Stimulated activated CD8-positive, alpha-beta memory T cell treated with anti-CD3 and anti-CD28 coated beads, Interleukin-4, amount 100 ng/mL, for 24 hours (primary cell): ENCODE measurements around the gene CEACAM7.
"Not testable (repeated sequence)": the region's sequence is repeated elsewhere in the genome, so short reads cannot be mapped to it uniquely, and the experiment has no call there.

Source experiments
- DNase-seq: peaks from one replicate; pipeline ENCODE4 v3.0.0-alpha.2; 2020; ENCODE audit warnings: low read depth

Gene CEACAM7

DNA sequence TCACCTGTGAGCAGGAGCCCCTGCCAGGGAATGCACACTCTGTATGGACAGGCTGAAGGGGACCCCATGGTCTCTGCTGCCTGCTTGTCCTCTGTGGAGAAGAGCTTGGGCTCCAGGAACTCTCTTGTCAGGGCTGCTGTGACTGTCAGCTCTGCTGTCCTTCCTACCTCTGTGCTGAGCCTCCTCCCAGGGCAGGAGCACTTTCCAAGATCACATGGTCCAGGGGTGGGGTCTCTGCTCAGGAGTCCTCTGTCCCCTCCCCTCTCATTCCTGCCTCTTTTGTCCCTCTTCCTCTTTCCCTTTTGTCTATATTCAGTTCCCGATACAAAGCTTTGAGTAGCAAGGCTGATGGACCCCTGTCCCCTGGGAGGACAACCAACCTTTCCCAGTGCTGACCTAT lies at the start of gene CEACAM7:
Gene CEACAM7, minus strand, starts transcription at position 173 of the 400 bp plus-strand sequence. Its CDS starts 105 bp downstream, at position 68.
- no peak for DNase-seq

DNA sequence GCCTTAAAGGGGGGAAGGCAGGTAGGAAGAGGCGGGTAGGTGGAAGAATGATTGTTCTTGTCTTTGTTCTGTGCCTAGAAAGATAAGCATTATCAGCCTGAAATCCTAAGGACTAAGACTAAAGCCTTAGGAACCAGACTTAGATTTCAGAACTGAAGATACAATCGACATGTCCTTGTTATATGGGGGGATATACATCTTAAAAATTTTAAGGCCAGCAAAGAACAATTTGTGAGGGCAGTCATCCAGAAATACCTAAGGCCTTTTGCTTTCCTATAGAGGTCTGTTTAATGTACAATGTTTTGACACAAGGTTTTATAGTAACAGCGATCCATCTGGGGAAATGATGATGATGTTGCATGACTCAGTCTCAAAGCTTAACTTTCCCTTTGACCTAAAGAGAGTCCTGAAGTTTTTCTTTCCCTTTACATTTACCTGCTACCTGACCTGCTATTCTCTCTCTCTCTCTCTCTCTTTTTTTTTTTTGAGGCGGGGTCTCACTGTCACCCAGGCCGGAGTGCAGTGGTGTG lies 47.1 kb upstream of the CEACAM7 start:
- no peak for DNase-seq

DNA sequence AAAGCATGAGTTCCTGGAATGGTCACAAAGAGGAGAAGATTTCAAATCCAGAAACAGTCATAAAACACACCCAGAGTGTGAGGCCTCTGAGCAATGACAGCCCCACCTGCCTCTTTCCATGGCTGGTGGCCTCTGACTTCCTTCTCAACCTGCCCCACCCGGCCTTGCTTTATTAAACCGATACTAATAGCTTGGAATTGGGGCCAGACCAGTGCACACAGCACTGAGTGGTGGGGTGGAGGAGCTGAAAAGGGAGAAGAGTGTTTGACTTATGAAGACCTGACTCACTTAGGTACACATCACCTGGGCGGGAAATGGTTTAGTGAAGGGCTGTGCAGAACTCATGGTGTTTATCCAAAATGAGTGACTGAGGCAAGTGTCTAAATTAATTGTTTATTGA lies 46.5 kb upstream of the CEACAM7 start:
- DNase-seq: no peak

DNA sequence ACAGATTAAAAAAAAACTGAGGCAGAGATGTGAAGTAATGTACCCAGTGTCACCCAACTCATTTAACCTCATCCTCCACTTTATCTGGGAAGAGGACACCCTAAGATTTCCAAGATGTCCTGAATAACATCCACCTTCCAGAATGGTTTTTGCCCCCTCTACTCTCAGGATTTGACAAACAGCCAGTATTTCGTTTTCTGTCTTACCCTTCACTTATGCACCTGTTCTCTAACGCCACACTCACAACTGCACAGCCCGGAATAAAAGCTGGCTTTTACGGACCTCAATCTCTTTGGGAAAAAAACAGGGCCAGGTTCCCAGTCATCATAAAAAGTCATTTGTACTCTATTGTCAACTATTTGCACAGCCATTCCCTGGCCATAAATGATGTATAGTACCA lies 46.1 kb upstream of the CEACAM7 start:
- no peak for DNase-seq

DNA sequence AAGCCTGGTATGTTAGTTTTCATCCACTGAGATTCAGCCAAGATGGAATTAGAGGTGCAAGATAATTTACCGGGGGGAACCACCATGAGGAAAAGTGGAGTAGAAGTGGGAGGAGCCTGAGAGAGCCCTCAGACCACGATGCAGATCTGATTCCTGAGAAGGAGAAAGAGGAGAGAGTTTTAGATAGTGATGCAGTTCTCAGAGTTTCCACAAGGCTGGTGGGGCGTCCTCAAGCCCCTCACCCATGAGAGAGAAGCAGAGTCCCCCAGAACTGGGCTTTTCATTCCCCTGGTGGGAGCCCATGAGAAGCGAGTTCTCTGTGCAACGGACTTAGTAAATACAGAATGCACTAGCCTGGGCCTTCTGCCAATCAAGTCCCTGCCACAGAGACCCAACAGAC lies 38.4 kb upstream of the CEACAM7 start:
- no peak for DNase-seq

DNA sequence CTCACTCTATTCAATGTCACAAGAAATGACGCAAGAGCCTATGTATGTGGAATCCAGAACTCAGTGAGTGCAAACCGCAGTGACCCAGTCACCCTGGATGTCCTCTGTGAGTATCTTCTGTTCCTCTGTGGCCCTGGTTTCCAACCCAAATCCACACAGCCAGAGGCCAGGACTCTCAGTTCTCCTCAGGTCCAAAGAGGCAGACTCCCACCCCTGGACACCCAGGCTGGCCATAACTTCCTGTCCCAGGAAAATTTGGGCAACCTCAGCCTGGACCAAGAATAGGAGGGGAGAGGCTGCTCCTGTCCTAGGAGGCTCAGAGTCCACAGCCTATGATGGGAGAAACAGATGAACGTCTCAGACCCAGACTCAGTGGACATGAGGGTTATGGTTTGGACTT lies 32.0 kb upstream of the CEACAM7 start:
- no peak for DNase-seq

DNA sequence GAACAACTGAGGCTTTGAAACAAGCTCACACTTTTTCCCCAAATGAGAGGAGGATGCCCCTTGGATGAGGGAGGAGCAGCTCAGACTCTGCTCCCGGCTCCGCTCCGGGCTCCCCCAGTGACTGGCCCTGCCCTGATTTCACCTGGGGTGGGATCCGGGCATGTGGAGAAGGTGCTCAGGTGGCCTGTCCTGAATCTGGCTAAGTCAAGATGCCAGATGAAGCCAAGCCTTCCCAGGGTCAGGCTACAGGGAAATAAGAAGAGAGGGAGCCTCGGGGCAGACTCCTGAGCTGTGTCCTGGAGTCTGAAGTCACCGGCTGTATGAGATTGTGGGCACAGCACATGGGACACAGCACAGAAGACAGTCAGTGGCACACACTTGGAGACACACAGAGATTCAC lies 30.7 kb upstream of the CEACAM7 start:
- DNase-seq: no peak

DNA sequence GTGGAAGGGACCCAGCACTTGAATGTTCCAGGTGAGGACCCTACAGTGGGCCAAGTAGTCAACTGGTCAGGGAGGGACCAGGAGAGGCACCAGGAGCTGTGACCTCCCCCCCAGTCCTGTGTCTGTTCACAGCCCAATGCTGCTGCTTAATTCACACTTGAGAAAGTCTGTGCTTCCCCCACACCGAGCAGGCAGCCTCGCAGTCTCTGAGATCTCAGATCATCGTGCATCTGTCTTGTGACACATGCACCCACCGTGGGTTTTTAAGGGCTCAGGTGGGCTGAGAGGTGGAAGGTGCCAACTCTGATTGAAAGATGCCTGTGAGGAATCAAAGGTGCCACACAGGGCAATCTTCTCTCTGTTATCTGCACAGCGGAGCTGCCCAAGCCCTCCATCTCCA lies 26.5 kb upstream of the CEACAM7 start:
- no peak for DNase-seq

DNA sequence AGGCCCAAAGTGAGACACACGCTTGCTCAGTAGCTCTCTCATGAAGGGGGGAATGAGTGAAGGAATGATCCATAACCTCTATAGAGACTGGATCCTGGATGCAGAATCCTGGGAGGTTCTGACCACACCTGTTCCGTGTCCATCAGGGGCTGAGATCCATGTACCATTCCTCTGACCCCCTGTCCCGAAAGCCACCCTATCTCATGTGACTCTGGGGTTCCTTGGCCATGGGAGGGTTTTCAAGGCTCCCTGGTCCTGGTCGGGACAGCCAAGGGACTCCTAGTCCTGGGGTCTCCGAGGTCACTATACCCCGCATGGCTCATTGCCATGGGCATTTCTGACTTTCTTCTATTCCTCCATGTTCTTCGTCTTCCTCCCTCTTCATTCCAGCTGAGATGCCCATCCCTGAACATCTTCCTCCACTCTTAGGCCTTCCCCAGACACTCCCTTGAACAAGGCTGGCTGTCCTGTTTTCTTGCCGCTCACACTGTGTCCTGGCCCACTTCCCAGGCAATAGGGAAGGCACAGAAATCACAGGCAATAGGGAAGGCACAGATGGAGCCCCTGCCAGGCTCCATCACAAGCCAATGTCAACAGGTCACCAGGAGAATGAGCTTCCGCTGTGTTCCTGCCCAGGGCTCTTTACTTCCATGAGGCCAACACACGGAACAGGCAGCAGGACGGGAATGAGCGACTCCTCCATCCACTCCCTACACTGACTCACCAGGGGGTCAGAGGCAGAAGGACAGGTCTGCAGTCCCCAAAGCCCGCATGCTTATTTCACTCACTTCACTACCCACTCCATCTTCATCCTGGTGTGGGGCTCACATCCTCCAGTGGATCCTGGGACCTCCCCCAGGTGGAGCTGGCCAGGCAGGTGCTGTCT lies 23.5 kb upstream of the CEACAM7 start:
- DNase-seq: no peak

DNA sequence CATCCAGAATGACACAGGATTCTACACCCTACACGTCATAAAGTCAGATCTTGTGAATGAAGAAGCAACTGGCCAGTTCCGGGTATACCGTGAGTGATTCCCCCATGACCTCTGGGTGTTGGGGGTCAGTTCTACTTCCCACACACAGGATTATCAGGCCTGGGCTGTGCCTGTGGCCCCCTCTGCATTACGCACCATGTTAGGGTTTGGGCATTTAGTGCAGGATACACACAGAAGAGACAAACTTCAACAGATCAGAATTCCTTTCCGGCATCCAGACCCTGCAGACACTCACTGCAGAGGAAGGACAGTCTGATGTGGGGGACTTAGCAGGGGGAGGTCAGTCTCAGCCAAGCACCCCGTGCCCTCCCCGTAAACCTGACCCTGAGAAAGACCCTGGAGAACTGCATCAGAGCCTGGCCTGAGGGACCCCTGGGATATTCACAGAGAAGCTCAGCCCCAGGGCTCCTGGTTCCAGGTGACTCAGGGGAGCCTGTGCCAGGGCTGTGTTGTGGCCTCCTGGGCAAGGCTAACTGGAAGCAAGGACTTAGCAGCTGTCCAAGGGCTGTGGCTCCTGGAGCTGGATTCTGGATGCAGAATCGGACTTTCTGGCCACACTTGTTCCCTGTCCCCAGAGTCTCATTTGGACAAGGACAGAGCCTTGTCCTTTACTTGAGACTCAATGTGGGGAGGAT lies 22.0 kb upstream of the CEACAM7 start:
- DNase-seq: no peak

DNA sequence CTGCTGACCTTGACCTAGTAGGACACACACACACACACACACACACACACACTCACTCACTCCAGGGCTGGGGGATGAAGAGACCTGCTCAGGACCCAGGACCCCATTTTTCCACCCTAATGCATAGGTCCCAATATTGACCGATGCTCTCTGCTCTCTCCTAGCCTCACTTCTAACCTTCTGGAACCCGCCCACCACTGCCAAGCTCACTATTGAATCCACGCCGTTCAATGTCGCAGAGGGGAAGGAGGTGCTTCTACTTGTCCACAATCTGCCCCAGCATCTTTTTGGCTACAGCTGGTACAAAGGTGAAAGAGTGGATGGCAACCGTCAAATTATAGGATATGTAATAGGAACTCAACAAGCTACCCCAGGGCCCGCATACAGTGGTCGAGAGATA lies 21.4 kb upstream of the CEACAM7 start:
- not testable (repeated sequence) for DNase-seq

DNA sequence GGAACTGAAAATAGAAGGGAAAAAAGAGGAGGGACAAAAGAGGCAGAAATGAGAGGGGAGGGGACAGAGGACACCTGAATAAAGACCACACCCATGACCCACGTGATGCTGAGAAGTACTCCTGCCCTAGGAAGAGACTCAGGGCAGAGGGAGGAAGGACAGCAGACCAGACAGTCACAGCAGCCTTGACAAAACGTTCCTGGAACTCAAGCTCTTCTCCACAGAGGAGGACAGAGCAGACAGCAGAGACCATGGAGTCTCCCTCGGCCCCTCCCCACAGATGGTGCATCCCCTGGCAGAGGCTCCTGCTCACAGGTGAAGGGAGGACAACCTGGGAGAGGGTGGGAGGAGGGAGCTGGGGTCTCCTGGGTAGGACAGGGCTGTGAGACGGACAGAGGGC lies 20.4 kb upstream of the CEACAM7 start, which contains the start of gene CEACAM5:
Gene CEACAM5, plus strand, starts transcription at position 146 of the 400 bp plus-strand sequence. Its CDS starts 106 bp downstream, at position 252.
- no peak for DNase-seq

DNA sequence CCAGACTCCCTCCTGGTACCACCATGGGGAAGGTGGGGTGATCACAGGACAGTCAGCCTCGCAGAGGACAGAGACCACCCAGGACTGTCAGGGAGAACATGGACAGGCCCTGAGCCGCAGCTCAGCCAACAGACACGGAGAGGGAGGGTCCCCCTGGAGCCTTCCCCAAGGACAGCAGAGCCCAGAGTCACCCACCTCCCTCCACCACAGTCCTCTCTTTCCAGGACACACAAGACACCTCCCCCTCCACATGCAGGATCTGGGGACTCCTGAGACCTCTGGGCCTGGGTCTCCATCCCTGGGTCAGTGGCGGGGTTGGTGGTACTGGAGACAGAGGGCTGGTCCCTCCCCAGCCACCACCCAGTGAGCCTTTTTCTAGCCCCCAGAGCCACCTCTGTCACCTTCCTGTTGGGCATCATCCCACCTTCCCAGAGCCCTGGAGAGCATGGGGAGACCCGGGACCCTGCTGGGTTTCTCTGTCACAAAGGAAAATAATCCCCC lies 19.9 kb upstream of the CEACAM7 start:
- DNase-seq: no peak

DNA sequence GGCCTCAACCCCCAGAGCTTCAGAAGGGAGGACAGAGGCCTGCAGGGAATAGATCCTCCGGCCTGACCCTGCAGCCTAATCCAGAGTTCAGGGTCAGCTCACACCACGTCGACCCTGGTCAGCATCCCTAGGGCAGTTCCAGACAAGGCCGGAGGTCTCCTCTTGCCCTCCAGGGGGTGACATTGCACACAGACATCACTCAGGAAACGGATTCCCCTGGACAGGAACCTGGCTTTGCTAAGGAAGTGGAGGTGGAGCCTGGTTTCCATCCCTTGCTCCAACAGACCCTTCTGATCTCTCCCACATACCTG lies 19.4 kb upstream of the CEACAM7 start:
- no peak for DNase-seq

DNA sequence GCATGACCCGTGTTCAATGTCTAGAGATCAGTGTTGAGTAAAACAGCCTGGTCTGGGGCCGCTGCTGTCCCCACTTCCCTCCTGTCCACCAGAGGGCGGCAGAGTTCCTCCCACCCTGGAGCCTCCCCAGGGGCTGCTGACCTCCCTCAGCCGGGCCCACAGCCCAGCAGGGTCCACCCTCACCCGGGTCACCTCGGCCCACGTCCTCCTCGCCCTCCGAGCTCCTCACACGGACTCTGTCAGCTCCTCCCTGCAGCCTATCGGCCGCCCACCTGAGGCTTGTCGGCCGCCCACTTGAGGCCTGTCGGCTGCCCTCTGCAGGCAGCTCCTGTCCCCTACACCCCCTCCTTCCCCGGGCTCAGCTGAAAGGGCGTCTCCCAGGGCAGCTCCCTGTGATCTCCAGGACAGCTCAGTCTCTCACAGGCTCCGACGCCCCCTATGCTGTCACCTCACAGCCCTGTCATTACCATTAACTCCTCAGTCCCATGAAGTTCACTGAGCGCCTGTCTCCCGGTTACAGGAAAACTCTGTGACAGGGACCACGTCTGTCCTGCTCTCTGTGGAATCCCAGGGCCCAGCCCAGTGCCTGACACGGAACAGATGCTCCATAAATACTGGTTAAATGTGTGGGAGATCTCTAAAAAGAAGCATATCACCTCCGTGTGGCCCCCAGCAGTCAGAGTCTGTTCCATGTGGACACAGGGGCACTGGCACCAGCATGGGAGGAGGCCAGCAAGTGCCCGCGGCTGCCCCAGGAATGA lies 18.9 kb upstream of the CEACAM7 start:
- DNase-seq: peak; percentile 50

DNA sequence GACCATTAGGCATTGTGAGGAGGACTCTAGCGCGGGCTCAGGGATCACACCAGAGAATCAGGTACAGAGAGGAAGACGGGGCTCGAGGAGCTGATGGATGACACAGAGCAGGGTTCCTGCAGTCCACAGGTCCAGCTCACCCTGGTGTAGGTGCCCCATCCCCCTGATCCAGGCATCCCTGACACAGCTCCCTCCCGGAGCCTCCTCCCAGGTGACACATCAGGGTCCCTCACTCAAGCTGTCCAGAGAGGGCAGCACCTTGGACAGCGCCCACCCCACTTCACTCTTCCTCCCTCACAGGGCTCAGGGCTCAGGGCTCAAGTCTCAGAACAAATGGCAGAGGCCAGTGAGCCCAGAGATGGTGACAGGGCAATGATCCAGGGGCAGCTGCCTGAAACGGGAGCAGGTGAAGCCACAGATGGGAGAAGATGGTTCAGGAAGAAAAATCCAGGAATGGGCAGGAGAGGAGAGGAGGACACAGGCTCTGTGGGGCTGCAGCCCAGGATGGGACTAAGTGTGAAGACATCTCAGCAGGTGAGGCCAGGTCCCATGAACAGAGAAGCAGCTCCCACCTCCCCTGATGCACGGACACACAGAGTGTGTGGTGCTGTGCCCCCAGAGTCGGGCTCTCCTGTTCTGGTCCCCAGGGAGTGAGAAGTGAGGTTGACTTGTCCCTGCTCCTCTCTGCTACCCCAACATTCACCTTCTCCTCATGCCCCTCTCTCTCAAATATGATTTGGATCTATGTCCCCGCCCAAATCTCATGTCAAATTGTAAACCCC lies 17.5 kb upstream of the CEACAM7 start:
- DNase-seq: peak; percentile 21

DNA sequence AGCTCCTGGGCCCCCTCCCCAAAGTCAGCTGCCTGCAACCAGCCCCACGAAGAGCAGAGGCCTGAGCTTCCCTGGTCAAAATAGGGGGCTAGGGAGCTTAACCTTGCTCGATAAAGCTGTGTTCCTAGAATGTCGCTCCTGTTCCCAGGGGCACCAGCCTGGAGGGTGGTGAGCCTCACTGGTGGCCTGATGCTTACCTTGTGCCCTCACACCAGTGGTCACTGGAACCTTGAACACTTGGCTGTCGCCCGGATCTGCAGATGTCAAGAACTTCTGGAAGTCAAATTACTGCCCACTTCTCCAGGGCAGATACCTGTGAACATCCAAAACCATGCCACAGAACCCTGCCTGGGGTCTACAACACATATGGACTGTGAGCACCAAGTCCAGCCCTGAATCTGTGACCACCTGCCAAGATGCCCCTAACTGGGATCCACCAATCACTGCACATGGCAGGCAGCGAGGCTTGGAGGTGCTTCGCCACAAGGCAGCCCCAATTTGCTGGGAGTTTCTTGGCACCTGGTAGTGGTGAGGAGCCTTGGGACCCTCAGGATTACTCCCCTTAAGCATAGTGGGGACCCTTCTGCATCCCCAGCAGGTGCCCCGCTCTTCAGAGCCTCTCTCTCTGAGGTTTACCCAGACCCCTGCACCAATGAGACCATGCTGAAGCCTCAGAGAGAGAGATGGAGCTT lies 15.7 kb upstream of the CEACAM7 start:
- no peak for DNase-seq

DNA sequence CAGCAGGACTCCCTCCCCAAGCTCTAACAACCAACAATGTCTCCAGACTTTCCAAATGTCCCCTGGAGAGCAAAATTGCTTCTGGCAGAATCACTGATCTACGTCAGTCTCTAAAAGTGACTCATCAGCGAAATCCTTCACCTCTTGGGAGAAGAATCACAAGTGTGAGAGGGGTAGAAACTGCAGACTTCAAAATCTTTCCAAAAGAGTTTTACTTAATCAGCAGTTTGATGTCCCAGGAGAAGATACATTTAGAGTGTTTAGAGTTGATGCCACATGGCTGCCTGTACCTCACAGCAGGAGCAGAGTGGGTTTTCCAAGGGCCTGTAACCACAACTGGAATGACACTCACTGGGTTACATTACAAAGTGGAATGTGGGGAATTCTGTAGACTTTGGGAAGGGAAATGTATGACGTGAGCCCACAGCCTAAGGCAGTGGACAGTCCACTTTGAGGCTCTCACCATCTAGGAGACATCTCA lies 14.1 kb upstream of the CEACAM7 start:
- no peak for DNase-seq

DNA sequence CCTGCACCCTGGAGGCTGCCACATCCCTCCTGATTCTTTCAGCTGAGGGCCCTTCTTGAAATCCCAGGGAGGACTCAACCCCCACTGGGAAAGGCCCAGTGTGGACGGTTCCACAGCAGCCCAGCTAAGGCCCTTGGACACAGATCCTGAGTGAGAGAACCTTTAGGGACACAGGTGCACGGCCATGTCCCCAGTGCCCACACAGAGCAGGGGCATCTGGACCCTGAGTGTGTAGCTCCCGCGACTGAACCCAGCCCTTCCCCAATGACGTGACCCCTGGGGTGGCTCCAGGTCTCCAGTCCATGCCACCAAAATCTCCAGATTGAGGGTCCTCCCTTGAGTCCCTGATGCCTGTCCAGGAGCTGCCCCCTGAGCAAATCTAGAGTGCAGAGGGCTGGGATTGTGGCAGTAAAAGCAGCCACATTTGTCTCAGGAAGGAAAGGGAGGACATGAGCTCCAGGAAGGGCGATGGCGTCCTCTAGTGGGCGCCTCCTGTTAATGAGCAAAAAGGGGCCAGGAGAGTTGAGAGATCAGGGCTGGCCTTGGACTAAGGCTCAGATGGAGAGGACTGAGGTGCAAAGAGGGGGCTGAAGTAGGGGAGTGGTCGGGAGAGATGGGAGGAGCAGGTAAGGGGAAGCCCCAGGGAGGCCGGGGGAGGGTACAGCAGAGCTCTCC lies 13.5 kb upstream of the CEACAM7 start:
- DNase-seq: no peak
